Right lobe of liver (tissue), 4 donors: Measurements from ENCODE around the gene FAAH.
"Not testable (repeated sequence)": the region's sequence is repeated elsewhere in the genome, so short reads cannot be mapped to it uniquely, and the experiment has no call there.

Source experiments
- CTCF ChIP-seq, 4 donors: fragments of 200-600 bp in 3 of 4; fragments of 450-650 bp in 1 of 4; IDR thresholded peaks; one replicate each; pipeline versions ENCODE4 v1.5.1 to v1.8.0; 2016 to 2022; ENCODE audit warnings: antibody characterized with exemption in 4 of 4, mild to moderate bottlenecking in 2 of 4
- POLR2A ChIP-seq: fragments of 450-650 bp; IDR thresholded peaks from one replicate; pipeline ENCODE4 v1.6.1; 2017; ENCODE audit warnings: antibody characterized with exemption, mild to moderate bottlenecking
- donor health status: DM: no; HTN: no; CAD: no.
- donor health status: DM: no; HTN: no; CAD: no.
- donor health status: DM: no; HTN: yes; CAD: no.

DNA sequence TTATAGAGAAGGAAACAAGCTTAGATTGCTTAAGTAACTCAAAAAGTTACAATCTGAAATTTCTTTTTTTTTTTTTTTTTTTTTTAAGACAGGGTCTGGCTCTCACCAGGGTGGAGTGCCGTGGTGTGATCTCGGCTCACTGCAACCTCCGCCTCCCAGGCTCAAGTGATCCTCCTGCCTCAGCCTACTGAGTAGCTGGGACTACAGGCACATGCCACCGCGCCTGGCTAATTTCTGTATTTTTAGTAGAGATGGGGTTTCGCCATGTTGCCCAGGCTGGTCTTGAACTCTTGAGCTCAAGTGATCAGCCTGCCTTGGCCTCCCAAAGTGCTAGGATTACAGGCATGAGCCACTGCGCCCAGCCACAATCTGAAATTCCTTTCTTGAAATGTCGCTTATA, 26.4 kb upstream of the FAAH start:
- TF ChIP-seq CTCF (IDR thresholded peaks at IDR 0.05); POLR2A: not testable (repeated sequence)
